Endothelial cell of umbilical vein (primary cell): ENCODE results near the gene GNAO1.

Source experiments
- CTCF ChIP-seq, 2 donors: IDR thresholded peaks; 1 replicate in 1 of 2; 2 replicates in 1 of 2; pipeline ENCODE4 v1.5.1; 2011; ENCODE audit warnings: low read length in 2 of 2, mild to moderate bottlenecking in 2 of 2, moderate library complexity in 2 of 2, control low read depth in 1 of 2, inconsistent platforms in 1 of 2, low read depth in 1 of 2; ENCODE audit not compliant: insufficient read depth in 1 of 2; ENCODE audit errors: extremely low read depth in 1 of 2
- JUN ChIP-seq: IDR thresholded peaks from 2 replicates; pipeline ENCODE4 v1.6.1; 2011; ENCODE audit warnings: borderline replicate concordance, low read depth; ENCODE audit not compliant: insufficient read length, insufficient read depth

DNA sequence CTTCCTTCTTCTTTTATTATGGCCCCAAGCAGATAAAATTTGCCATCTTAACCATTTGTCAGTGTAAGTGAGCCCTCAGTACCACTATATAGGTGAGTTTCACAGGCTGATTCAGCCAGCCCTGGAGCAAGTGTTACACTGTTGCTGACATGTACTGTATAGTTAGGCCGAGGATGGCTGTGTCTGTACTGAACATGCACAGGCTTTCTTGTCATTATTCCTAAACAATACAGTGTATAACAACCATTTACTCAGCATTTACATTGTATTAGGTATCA lies 180.3 kb downstream of the GNAO1 start:
- TF ChIP-seq JUN (no peak), CTCF (IDR thresholded peaks at IDR 0.05; ENCODE audit: extremely low read depth in 1 of 2, insufficient read depth in 1 of 2, low read depth in 1 of 2, low read length in 2 of 2) (no peak)
